DND-41 (cell line): ENCODE results near the gene EVI2B.

Source experiments
- CTCF ChIP-seq: IDR thresholded peaks from 2 replicates; pipeline ENCODE4 v1.5.1; 2012; ENCODE audit warnings: borderline replicate concordance, low read length, moderate library complexity, mild to moderate bottlenecking; ENCODE audit not compliant: poor library complexity, severe bottlenecking; ENCODE audit errors: extremely low read depth
- EZH2 ChIP-seq: IDR thresholded peaks from 3 replicates; pipeline ENCODE4 v1.6.1; 2012; ENCODE audit warnings: borderline replicate concordance, low read depth, mild to moderate bottlenecking, moderate library complexity, low read length, inconsistent platforms; ENCODE audit not compliant: severe bottlenecking

GRCh38 chr17:31281061-31281460 lies 32.8 kb downstream of the EVI2B start:
- no peak for TF ChIP-seq CTCF
- TF ChIP-seq EZH2: no peak
